ENCODE results near the gene ANO10. TPM values are rescaled to one million over a fixed set of nuclear protein-coding genes. Genes with fewer than 3 reads are reported as not detected.

ANO10 gene
- polyA plus RNA-seq, 3 donors = 11.2 to 24.8 (median 21.6) TPM

DNA sequence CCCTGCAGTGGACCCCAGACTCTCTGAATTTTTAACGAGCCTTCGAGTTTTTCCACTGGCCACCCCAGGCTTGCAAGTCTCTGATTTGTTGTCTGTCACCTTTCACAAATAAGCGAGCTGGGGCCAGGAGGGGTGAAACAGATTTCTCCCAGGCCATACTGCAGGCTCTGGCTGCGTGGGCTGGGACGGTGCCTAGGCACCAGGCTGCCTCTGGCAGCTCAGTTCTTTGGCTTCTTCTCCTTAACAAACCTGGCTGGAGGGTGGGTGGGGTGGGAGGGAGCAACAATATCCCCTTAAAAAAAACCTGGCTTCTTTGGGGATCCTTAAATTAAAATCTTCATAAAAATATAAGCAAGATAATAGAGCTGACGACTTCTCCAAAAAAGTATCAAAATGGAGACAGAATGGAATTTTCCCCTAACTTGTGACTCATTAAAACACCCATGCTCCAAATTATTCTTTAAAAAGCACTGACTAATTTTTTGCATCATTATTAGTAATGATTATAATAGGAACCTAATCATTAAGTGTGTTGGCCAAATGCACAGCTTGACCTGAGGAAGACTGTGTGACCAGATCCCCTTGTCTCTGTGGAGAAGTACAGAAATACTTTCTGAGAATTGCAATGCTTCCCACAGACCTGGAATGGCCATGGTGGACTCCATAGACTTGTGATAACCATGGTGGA, 251.4 kb downstream of the ANO10 start:
- Histone ChIP-seq H3K4me3 (replicated peaks in 1 of 3; ENCODE audit: low read depth in 2 of 3, low read length in 3 of 3) (no peak overlapping the region), H3K27ac (ENCODE audit: low read depth in 1 of 2, low read length in 2 of 2) (peak overlapping the region; percentile 47 to 74), H3K9me3 (replicated peaks in 1 of 2; ENCODE audit: control insufficient read depth in 1 of 2, insufficient read depth in 1 of 2, low read length in 2 of 2) (no peaks in the 10 kb centered on the region), H2AFZ (ENCODE audit: insufficient read depth, low read depth, low read length, poor library complexity, severe bottlenecking) (peak overlapping the region; percentile 54), H3K27me3 (ENCODE audit: control insufficient read depth in 2 of 2, insufficient read depth in 2 of 2, low read length in 2 of 2) (no peaks in the 10 kb centered on the region), H4K20me1 (ENCODE audit: insufficient read depth, low read length) (no peaks in the 10 kb centered on the region), H3K79me2 (ENCODE audit: insufficient read depth, low read length) (no peaks in the 10 kb centered on the region), H3K4me2 (replicated peaks; ENCODE audit: extremely low read depth, low read length, poor library complexity, severe bottlenecking) (no peak overlapping the region), H3K36me3 (replicated peaks in 1 of 2; ENCODE audit: control insufficient read depth in 1 of 2, insufficient read depth in 2 of 2, low read length in 2 of 2) (peaks cover 10 to 12% of the 10 kb centered on the region in 2 donors), H3K4me1 (ENCODE audit: control insufficient read depth in 1 of 2, insufficient read depth in 2 of 2, low read length in 2 of 2) (peaks cover 9 to 12% of the 10 kb centered on the region in 2 donors), H3K9ac (ENCODE audit: insufficient read depth, low read length, poor library complexity, severe bottlenecking) (no peak overlapping the region)
- H3K4me1 Mint-ChIP-seq = peaks cover 15% of the 10 kb centered on the region
- intact Hi-C loops (cut with micrococcal nuclease) = loop anchor here in 1 of 2 donors (10.0 kb wide), 1 partner anchor 46 kb away; no protein-coding TSS in a partner anchor
- no peak overlapping the region for H3K4me3 Mint-ChIP-seq
- H3K27ac Mint-ChIP-seq = peak overlapping the region in 6 of 7 donors; percentile 13 to 88 (median 65)
- peaks cover 0 to under 1% (median 0%) of the 10 kb centered on the region in 7 donors for H3K9me3 Mint-ChIP-seq
- TF ChIP-seq, protein P1, sequence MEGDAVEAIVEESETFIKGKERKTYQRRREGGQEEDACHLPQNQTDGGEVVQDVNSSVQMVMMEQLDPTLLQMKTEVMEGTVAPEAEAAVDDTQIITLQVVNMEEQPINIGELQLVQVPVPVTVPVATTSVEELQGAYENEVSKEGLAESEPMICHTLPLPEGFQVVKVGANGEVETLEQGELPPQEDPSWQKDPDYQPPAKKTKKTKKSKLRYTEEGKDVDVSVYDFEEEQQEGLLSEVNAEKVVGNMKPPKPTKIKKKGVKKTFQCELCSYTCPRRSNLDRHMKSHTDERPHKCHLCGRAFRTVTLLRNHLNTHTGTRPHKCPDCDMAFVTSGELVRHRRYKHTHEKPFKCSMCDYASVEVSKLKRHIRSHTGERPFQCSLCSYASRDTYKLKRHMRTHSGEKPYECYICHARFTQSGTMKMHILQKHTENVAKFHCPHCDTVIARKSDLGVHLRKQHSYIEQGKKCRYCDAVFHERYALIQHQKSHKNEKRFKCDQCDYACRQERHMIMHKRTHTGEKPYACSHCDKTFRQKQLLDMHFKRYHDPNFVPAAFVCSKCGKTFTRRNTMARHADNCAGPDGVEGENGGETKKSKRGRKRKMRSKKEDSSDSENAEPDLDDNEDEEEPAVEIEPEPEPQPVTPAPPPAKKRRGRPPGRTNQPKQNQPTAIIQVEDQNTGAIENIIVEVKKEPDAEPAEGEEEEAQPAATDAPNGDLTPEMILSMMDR (IDR thresholded peaks at IDR 0.05) = no peak
- peaks cover 0 to 3% (median 1%) of the 10 kb centered on the region in 3 donors for H3K27me3 Mint-ChIP-seq (ENCODE audit: low read depth in 3 of 3)
- peaks cover 15 to 27% of the 10 kb centered on the region in 2 donors for H3K36me3 Mint-ChIP-seq
- DNase-seq = peak in 1 of 3 donors; percentile 68
- 0% methylated on average over 2 of the region's 6 CpGs for WGBS (ENCODE audit: insufficient coverage)

DNA sequence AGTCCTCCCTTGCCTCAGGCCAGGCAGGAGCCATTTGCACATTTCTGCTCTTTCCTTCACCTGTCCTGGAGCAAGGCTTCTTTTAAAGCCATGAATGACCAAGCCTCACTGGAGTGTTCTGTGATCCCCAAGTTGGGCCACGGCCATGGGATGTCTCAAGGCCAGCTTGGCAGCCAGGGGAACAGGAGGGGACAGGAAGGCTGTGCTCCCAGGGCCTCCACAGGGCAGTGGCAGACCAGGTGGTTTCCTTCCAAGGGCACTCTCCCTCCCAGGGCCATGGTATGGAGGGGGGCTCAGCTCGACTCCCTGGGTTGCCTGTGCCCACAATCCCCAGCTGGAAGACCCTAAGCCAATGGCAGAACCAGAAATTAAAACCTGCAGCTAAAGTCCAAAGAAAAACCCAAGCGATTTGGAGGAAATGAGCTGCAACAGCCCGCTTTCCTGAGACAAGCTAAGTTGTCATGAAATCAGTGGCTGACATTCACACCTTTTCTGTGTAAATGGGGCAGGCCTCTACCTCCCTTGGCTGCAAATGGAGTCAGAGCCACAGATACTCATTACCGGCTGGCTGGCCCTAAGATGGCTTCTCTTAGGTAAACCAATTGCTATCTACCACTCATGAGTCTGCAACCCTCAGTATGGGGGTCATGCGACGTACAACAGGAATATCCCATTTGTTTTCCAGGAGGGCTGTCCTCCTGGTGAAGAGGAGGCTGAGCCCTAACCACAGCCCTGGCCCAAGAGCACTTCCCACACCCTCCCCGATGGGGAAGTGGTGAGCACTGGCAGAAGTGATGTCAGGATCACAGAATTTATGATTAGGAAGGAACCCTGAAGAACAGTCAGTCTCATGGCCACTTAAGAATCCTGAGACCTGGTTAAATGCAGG, 252.2 kb downstream of the ANO10 start:
- Mint-ChIP-seq H3K4me3 (no peak overlapping the region), H3K27ac (peak overlapping the region; percentile 12 to 88 (median 66)), H3K4me1 (peaks cover 15% of the 10 kb centered on the region), H3K9me3 (peaks cover 0 to 4% (median 0%) of the 10 kb centered on the region in 7 donors), H3K27me3 (ENCODE audit: low read depth in 3 of 3) (peaks cover 0 to 3% (median 1%) of the 10 kb centered on the region in 3 donors), H3K36me3 (peaks cover 21 to 34% of the 10 kb centered on the region in 2 donors)
- peak; percentile 67 to 82 (median 75) for DNase-seq
- TF ChIP-seq, protein P1 (IDR thresholded peaks at IDR 0.05) = no peak
- Histone ChIP-seq H3K27ac (ENCODE audit: low read depth in 1 of 2, low read length in 2 of 2) (peak overlapping the region; percentile 47 to 74), H3K36me3 (replicated peaks in 1 of 2; ENCODE audit: control insufficient read depth in 1 of 2, insufficient read depth in 2 of 2, low read length in 2 of 2) (peaks cover 16 to 20% of the 10 kb centered on the region in 2 donors), H3K9ac (ENCODE audit: insufficient read depth, low read length, poor library complexity, severe bottlenecking) (no peak overlapping the region), H3K9me3 (replicated peaks in 1 of 2; ENCODE audit: control insufficient read depth in 1 of 2, insufficient read depth in 1 of 2, low read length in 2 of 2) (no peaks in the 10 kb centered on the region), H4K20me1 (ENCODE audit: insufficient read depth, low read length) (no peaks in the 10 kb centered on the region), H3K79me2 (ENCODE audit: insufficient read depth, low read length) (no peaks in the 10 kb centered on the region), H2AFZ (ENCODE audit: insufficient read depth, low read depth, low read length, poor library complexity, severe bottlenecking) (peak overlapping the region; percentile 54), H3K27me3 (ENCODE audit: control insufficient read depth in 2 of 2, insufficient read depth in 2 of 2, low read length in 2 of 2) (no peaks in the 10 kb centered on the region), H3K4me3 (replicated peaks in 1 of 3; ENCODE audit: low read depth in 2 of 3, low read length in 3 of 3) (no peak overlapping the region), H3K4me2 (replicated peaks; ENCODE audit: extremely low read depth, low read length, poor library complexity, severe bottlenecking) (no peak overlapping the region), H3K4me1 (ENCODE audit: control insufficient read depth in 1 of 2, insufficient read depth in 2 of 2, low read length in 2 of 2) (peaks cover 9 to 12% of the 10 kb centered on the region in 2 donors)
- intact Hi-C loops (cut with micrococcal nuclease) = loop anchor here in 1 of 2 donors (10.0 kb wide), 1 partner anchor 45 kb away; no protein-coding TSS in a partner anchor
- 84% methylated on average over 3 of the region's 8 CpGs for WGBS (ENCODE audit: insufficient coverage)
